A673 (cell line): ENCODE data around the gene FUT4.

Source experiments
- CTCF ChIP-seq: fragments of 300-800, 200-600 bp; sonication (generic); conservative IDR thresholded peaks from 2 replicates; pipeline ENCODE4 v1.5.1; 2017; ENCODE audit warnings: low read depth, mild to moderate bottlenecking, antibody characterized with exemption, low read length, moderate library complexity, mixed read lengths
- EZH2 ChIP-seq: fragments of 200-600 bp; sonication (generic); IDR thresholded peaks from 2 replicates; pipeline ENCODE4 v1.6.1; 2017; ENCODE audit warnings: borderline replicate concordance, low read depth, mild to moderate bottlenecking, mixed read lengths, antibody characterized with exemption, low read length; ENCODE audit not compliant: poor library complexity, severe bottlenecking

- TF ChIP-seq EZH2 (no peak), CTCF (no peak)
Measured at GRCh38 chr11:94550513-94550912, 6.8 kb downstream of the FUT4 start.
